HG03460 (cell line): ENCODE measurements around the gene SCYL2.
"Not testable (repeated sequence)": the region's sequence is repeated elsewhere in the genome, so short reads cannot be mapped to it uniquely, and the experiment has no call there.

Experiments used
- ATAC-seq: cut with Tn5 transposase; IDR thresholded peaks from one replicate; pipeline ENCODE4 v1.9.1; 2021; ENCODE audit not compliant: unreplicated experiment

Gene SCYL2

GRCh38 chr12:100324498-100324897, 57.5 kb downstream of the SCYL2 start:
- no peak for ATAC-seq

- ATAC-seq, result no peak
Observed at GRCh38 chr12:100326208-100326607, 59.2 kb downstream of the SCYL2 start.

DNA sequence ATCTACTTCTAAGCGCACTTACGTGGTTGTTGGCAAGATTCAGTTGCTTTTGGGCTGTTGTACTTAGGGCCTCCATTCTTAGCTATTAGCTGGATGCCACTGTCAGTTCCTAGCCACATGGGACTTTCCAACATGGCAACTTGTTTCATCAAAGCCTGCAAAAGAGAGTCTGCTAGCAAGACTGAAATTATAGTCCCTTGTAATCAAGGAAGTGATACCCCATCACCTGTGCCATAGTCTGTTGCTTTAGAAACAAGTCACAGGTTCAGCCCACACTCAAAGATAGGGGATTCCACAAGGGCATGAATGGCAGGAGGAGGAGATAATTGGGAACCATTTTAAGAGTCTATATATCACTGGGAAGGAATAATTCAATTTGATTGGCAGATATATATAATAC, 62.8 kb downstream of the SCYL2 start:
- ATAC-seq, result peak; percentile 88

- no peak for ATAC-seq
Observed at GRCh38 chr12:100331871-100332270, 64.9 kb downstream of the SCYL2 start.

DNA sequence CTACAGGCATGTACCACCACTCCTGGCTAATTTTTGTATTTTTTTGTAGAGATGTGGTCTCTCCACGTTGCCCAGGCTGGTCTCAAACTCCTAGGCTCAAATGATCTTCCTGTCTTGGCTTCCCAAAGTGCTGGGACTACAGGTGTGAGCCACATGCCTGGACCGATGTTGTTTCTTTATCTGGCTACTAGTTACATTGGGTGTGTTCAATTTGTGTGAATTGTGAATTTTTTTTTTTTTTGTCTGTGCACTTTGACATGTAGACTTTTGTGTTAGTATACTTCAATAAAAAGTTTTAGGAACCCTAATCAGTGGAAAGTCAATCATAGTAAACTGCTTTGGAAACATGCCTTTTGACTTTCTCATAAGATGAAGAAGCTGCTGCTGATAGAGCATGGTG, 65.9 kb downstream of the SCYL2 start:
- ATAC-seq, result no peak

DNA sequence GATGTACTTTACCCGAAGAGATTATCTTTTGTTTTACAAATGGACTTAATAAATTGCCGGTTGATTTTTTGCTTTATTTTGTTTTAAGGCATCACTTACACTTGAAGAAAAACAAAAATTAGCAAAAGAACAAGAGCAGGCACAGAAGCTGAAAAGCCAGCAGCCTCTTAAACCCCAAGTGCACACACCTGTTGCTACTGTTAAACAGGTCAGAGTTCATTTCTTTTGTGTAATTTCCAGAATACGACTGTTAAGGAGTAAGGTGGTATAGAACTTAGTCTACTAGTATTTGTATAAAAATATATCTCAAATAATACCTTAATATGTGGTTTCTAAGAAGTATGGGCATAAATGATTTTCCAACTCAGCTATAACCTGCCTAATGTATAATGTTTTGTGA, 70.3 kb downstream of the SCYL2 start:
- ATAC-seq, result no peak

- no peak for ATAC-seq
Observed at GRCh38 chr12:100337727-100338126, 70.8 kb downstream of the SCYL2 start.

GRCh38 chr12:100339071-100339470, 72.1 kb downstream of the SCYL2 start:
- no peak for ATAC-seq

DNA sequence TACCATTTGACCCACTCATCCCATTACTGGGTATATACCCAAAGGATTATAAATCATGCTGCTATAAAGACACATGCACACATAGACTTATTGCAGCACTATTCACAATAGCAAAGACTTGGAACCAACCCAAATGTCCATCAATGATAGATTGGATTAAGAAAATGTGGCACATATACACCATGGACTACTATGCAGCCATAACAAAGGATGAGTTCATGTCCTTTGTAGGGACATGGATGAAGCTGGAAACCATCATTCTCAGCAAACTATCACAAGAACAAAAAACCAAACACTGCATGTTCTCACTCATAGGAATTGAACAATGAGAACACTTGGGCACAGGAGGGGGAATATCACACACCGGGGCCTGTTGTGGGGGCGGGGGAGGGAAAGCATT, 75.9 kb downstream of the SCYL2 start:
- not testable (repeated sequence) for ATAC-seq

DNA sequence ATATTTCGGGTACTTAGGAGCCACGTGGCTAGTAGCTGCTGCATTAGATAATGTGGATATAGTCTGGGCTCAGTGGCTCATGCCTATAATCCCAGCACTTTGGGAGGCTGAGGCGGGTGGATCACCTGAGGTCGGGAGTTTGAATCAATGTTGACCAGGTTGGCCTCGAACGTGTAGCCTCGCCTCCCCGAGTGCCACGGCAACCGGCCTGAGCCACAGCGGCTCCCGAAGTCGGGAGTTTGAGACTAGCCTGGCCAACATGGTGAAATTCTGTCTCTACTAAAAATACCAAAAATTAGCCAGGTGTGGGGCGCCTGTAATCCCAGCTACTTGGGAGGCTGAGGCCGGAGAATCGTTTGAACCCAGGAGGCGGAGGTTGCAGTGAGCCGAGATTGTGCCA, 77.4 kb downstream of the SCYL2 start:
- ATAC-seq, result not testable (repeated sequence)

GRCh38 chr12:100345020-100345767, 78.2 kb downstream of the SCYL2 start:
- no peak for ATAC-seq

DNA sequence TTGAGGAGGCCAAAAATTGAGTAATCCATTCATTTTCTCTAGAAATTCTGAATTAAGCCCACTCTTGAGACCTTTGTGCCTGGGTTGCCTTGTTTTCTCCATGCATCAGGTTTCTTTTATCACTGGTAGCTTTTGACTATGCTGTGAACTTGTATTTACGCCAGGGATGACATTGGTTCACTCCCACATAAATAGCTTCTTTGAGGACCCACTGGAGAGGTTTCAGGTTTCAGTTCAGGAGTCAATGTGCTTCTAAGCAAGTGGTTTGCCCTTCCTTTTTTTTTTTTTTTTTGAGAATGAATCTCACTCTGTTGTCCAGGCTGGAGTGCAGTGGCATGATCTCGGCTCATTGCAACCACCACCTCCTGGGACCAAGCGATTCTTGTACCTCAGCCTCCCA, 79.7 kb downstream of the SCYL2 start:
- ATAC-seq, result no peak

DNA sequence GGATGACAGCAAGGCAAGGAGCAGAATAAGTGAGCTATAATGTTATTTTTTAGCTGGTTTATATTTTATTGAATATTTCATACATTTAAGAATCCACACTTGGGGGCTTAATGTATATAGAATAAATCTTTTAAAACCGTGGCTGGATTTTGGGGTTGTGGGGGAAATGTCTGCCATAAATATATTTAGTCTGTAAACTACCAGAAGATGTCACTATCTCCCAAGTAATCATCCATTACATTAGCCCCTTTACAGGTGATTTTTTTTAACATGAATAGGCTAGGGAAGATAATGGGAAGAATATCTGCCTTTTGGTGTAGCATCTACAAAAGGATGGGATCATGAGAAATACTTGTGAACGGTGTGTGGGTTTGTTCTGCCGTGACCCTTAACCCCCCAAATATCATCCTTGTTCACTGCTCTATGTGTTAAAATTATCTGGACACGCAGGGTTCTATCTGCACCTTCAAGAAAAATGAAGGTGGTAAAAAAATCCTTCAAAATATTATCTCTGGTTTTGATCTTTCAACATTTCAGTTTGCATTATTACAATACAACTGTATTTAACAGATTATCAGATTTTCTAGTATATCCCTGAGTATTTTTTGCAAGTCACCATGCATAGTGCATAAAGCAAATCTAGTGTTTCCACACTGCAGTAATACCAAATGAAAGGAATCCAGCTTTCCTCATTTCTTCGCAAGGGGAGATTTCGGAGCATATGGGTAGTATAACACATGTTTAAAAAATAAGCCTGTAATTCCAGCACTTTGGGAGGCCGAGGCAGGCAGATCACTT, 81.9 kb downstream of the SCYL2 start:
- no peak for ATAC-seq

DNA sequence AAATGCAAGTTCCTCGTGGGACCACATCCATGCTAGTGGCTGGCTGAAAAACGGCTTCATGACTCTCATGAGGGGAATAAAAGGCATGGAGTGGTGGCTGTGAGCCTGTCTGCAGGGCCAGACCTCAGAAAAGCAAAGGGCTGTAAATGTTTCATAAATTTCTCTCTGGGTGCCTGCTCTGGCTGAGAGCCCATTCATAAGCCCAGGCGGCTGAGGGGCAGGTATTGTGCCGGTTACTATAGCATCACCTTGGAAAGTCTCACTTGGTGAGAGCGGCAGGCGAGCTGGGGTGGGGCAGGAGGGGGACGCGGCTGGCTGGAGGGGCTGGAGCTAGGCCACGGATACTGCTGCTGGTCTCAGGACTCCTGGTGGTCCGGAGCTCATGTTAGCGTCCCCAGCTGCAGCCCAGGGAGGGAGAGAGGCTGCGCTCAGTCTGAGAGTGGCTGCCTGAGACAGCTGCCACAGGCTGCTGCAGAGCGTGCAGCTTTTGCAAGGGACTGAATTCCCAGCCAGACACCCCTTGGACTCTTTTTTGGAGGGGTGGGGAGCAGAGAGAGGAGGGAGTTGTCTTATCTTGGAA, 89.8 kb downstream of the SCYL2 start, which contains the start of gene SLC17A8:
TSS of gene SLC17A8 (plus strand) at position 431 of the 580 bp plus-strand sequence. CDS start 318 bp downstream, outside the sequence.
- ATAC-seq, result no peak

DNA sequence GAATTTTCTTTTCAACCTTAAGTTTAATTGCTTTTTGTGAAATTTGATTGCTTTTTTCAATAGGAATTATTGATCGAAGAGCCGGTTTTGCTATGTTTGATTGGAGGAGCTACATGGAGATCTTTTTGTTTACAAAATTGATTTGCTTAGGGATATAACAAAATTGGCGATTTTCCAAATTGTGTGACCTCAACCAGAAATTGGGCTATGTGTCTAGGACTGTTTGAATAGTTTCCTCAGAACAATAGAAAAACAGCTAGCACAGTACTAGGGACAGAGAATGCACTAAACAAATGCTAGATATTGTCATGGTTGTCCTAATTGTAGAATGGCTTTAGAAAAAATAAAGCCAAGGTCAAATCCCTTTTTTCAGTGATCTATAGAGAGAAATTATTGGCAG, 92.3 kb downstream of the SCYL2 start:
- ATAC-seq, result no peak

- no peak for ATAC-seq
Observed at GRCh38 chr12:100359822-100360221, 92.8 kb downstream of the SCYL2 start.

DNA sequence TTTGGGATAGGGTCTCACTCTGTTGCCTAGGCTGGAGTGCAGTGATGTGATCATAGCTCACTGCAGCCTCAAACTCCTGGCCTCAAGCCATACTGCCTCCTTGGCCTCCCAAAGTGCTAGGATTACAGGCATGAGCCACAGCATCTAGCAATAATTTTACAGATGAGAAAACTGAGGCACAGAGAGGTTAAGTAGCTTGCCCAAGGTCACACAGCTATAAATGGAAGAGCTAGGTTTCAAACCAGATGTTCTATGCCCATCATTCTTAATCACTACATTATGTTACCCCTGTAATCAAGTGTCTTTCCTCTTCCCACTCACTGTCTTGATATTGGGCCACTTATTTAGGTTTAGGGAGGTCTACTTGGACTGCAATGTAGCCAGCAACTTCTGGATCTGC, 93.5 kb downstream of the SCYL2 start:
- ATAC-seq, result no peak

DNA sequence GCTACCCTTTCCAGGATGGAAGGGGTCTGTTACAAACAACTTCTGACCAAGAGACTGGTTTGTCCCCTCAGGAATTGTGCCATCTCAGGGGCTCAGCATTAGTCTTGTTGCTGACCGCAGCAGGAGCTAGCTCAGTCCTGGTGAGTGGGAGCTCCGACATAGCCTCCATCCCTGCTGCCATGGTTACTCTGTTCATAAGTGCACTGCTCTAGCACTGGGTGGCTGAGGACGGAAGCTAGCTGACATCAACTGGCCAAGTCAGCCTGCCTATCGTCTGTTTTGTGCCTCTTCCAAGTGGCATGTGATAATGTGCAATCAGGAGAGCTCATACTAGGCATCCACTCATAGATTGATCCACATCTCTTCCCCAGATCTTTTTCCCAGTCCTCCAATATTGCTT, 97.3 kb downstream of the SCYL2 start:
- ATAC-seq, result no peak

GRCh38 chr12:100365411-100365810, 98.4 kb downstream of the SCYL2 start:
- ATAC-seq, result no peak

DNA sequence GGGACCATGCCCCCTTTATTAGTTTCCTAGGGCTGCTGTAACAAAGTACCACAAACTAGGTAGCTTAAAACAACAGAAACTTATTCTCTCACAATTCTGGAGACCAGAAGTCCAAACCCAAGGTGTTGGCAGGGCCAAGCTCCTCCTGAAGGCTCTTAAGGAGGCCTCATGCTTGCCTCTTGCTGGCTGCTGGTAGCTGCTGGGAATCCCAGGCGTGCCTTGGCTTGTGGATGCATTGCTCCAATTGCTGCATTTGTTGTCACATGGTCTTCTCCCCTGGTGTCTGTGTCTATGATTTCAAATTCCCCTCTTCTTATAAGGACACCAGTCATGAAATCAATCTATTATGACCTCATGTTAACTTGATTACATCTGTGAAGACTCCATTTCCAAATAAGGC, 101.1 kb downstream of the SCYL2 start:
- no peak for ATAC-seq

- ATAC-seq, result no peak
Observed at GRCh38 chr12:100371146-100371545, 104.2 kb downstream of the SCYL2 start.
